Subcutaneous abdominal adipose tissue (tissue), 5 donors: Measurements from ENCODE around the gene RPEL1.

Experiments
- H3K27ac ChIP-seq: one replicate; pipeline ENCODE4 v1.7.0; 2013; ENCODE audit warnings: low read depth, mild to moderate bottlenecking, inconsistent platforms, low read length, moderate library complexity
- H3K27me3 ChIP-seq, 5 donors: one replicate each; pipeline ENCODE4 v1.7.0; 2013; ENCODE audit warnings: low read length in 5 of 5, inconsistent platforms in 1 of 5; ENCODE audit not compliant: control insufficient read depth in 5 of 5, insufficient read depth in 4 of 5
- H3K36me3 ChIP-seq, 5 donors: one replicate each; pipeline ENCODE4 v1.7.0; 2013; ENCODE audit warnings: low read length in 5 of 5; ENCODE audit not compliant: control insufficient read depth in 5 of 5, insufficient read depth in 5 of 5
- H3K4me1 ChIP-seq, 5 donors: one replicate each; pipeline ENCODE4 v1.7.0; 2013; ENCODE audit warnings: low read length in 5 of 5, mild to moderate bottlenecking in 3 of 5, moderate library complexity in 1 of 5; ENCODE audit not compliant: control insufficient read depth in 5 of 5, insufficient read depth in 5 of 5
- H3K4me3 ChIP-seq, 5 donors: one replicate each; pipeline ENCODE4 v1.7.0; 2013; ENCODE audit warnings: low read length in 5 of 5, low read depth in 1 of 5
- H3K9ac ChIP-seq, 5 donors: one replicate each; pipeline ENCODE4 v1.7.0; 2013; ENCODE audit warnings: low read length in 5 of 5, mild to moderate bottlenecking in 4 of 5, moderate library complexity in 3 of 5
- H3K9me3 ChIP-seq, 5 donors: one replicate each; pipeline ENCODE4 v1.7.0; 2013; ENCODE audit warnings: low read length in 5 of 5; ENCODE audit not compliant: control insufficient read depth in 5 of 5
- donor health status: healthy.
- donor health status: healthy.
- donor health status: healthy.
- donor health status: healthy.
- donor health status: healthy.

RPEL1 gene

GRCh38 chr10:103295374-103296015, 49.8 kb downstream of the RPEL1 start:
- no peak overlapping the region for H3K9ac ChIP-seq
- H3K9me3 ChIP-seq, result no peaks in the 10 kb centered on the region
- H3K36me3 ChIP-seq, result no peaks in the 10 kb centered on the region
- no peaks in the 10 kb centered on the region for H3K4me1 ChIP-seq
- H3K27ac ChIP-seq, result no peak overlapping the region
- no peaks in the 10 kb centered on the region for H3K27me3 ChIP-seq
- H3K4me3 ChIP-seq, result no peak overlapping the region
